Kidney (tissue), 14 donors: ENCODE data around the gene TTLL9. TPM values are rescaled to one million over a fixed set of nuclear protein-coding genes. Genes with fewer than 3 reads are reported as not detected.

ENCODE experiments used
- DNase-seq, 5 donors: peaks; one replicate each; pipeline ENCODE4 v3.0.0-alpha.2; 2013 to 2020
- FAIRE-seq: peaks from 2 replicates; lab custom pipeline; 2012; peaks lifted over from hg19 to GRCh38; lab: Jason Lieb, UNC
- H3K27ac ChIP-seq, 2 donors: one replicate each; pipeline ENCODE4 v1.7.0; 2013; ENCODE audit warnings: low read depth in 2 of 2, low read length in 2 of 2, inconsistent platforms in 1 of 2
- H3K27me3 ChIP-seq: one replicate; pipeline ENCODE4 v1.7.1; 2013; ENCODE audit warnings: low read length, inconsistent platforms; ENCODE audit not compliant: control insufficient read depth, insufficient read depth
- H3K36me3 ChIP-seq, 3 donors: one replicate each; pipeline versions ENCODE4 v1.7.0 to v1.7.1; 2013; ENCODE audit warnings: low read length in 3 of 3, control low read depth in 1 of 3, inconsistent platforms in 1 of 3; ENCODE audit not compliant: insufficient read depth in 3 of 3, control insufficient read depth in 2 of 3
- H3K4me1 ChIP-seq, 3 donors: one replicate each; pipeline versions ENCODE4 v1.7.0 to v1.7.1; 2013; ENCODE audit warnings: low read length in 3 of 3, inconsistent platforms in 1 of 3, low read depth in 1 of 3; ENCODE audit not compliant: control insufficient read depth in 2 of 3, insufficient read depth in 2 of 3
- H3K4me3 ChIP-seq, 3 donors: one replicate each; pipeline versions ENCODE4 v1.7.0 to v1.8.1; 2013; ENCODE audit warnings: low read length in 3 of 3, control low read depth in 1 of 3, inconsistent platforms in 1 of 3
- H3K9ac ChIP-seq, 3 donors: one replicate each; pipeline versions ENCODE4 v1.7.0 to v1.7.1; 2013; ENCODE audit warnings: low read length in 3 of 3, control low read depth in 1 of 3, inconsistent platforms in 1 of 3
- H3K9me3 ChIP-seq, 3 donors: one replicate each; pipeline versions ENCODE4 v1.7.0 to v1.7.1; 2013; ENCODE audit warnings: low read length in 3 of 3, control low read depth in 1 of 3, inconsistent platforms in 1 of 3; ENCODE audit not compliant: control insufficient read depth in 2 of 3, insufficient read depth in 1 of 3
- CTCF ChIP-seq: IDR thresholded peaks from 3 replicates; pipeline ENCODE4 v1.5.1; 2012; ENCODE audit warnings: mild to moderate bottlenecking, moderate library complexity, borderline replicate concordance; ENCODE audit not compliant: insufficient read depth; ENCODE audit errors: extremely low read depth
- intact Hi-C: fragments of 100-400 bp; cut with DNase I; formaldehyde crosslinking; loops from one replicate; pipeline ENCODE4 v1.11.1; 2022
- polyA plus RNA-seq: library from polyadenylated mRNA; stranded (reverse); fragments of 350-450 nt; fragmentation: Illumina TruSeq; extraction: RNeasy Lipid Tissue Mini Kit (QIAGEN cat#74804); gene quantifications from one replicate; pipeline ENCODE4 v1.2.3, GENCODE V29; 2014; ENCODE audit warnings: low read depth, low replicate concordance; ENCODE audit not compliant: insufficient read depth
- total RNA-seq: library from RNA; stranded (reverse); fragmentation: NEBNext Ultra II Directional; extraction: Animal tissue kit (Norgen Biotek cat#: 25700); gene quantifications from one replicate; pipeline ENCODE4 v1.2.1, GENCODE V29; 2021
- donor health status: control.
- donor health status: control.
- donor health status: control.
- donor health status: control.
- donor health status: control.
- donor health status: DM: yes; HTN: yes; CAD: no.
- donor health status: Normal renal cell carcinoma (clear cell type).

The TTLL9 gene
- total and polyA plus RNA-seq, 2 donors from 2014 or later, result 0.82 to 1.9 TPM

GRCh38 chr20:31843288-31843687 lies 27.1 kb upstream of the TTLL9 start:
- no peak for DNase-seq
- H3K4me3 ChIP-seq, result peak overlapping the region in 1 of 3 donors; percentile 55
- H3K9ac ChIP-seq, result peak overlapping the region in 1 of 3 donors; percentile 51
- H3K9me3 ChIP-seq, result no peaks in the 10 kb centered on the region
- no peaks in the 10 kb centered on the region for H3K36me3 ChIP-seq
- peaks cover 0 to 22% (median 6%) of the 10 kb centered on the region in 3 donors for H3K4me1 ChIP-seq
- intact Hi-C loops, result no loop called here
- FAIRE-seq, result no peak
- TF ChIP-seq CTCF, result no peak
- H3K27ac ChIP-seq, result peak overlapping the region; percentile 69 to 78
- no peaks in the 10 kb centered on the region for H3K27me3 ChIP-seq

DNA sequence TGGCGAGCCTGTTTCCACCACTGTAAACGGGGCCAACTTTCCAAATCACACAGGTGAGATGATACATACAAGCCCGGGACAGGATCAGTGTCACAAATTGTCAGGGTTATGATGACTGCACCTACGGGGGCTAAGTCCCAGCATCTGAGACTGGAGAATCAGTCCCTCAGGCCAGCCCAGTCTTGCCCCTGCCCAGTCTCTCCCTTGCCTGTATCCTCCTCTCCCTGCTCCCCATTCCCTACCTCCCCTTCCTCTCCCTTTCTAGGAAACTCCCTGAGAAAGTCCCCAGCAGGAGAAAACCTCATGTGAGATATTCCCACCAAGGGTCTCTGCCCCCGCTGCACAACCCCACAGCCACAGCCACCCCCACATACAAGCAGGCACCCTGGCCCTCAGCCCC lies 26.6 kb upstream of the TTLL9 start:
- Histone ChIP-seq H3K27ac (peak overlapping the region; percentile 60 to 69), H3K4me3 (peak overlapping the region in 1 of 3 donors; percentile 55), H3K9me3 (no peaks in the 10 kb centered on the region), H3K4me1 (peaks cover 0 to 21% (median 6%) of the 10 kb centered on the region in 3 donors), H3K9ac (peak overlapping the region in 1 of 3 donors; percentile 51), H3K27me3 (peaks cover under 1% of the 10 kb centered on the region), H3K36me3 (no peaks in the 10 kb centered on the region)
- FAIRE-seq (no peak), DNase-seq (no peak)
- no peak for TF ChIP-seq CTCF
- intact Hi-C loops, result no loop called here

GRCh38 chr20:31844737-31845299 lies 25.6 kb upstream of the TTLL9 start:
- H3K36me3 ChIP-seq, result no peaks in the 10 kb centered on the region
- H3K27ac ChIP-seq, result peak overlapping the region in 1 of 2 donors; percentile 22
- no peaks in the 10 kb centered on the region for H3K9me3 ChIP-seq
- no peak for DNase-seq
- no peak for FAIRE-seq
- no peak overlapping the region for H3K9ac ChIP-seq
- no peak for TF ChIP-seq CTCF
- H3K4me3 ChIP-seq, result peak overlapping the region in 1 of 3 donors; percentile 55
- H3K4me1 ChIP-seq, result peaks cover 0 to 19% (median 6%) of the 10 kb centered on the region in 3 donors
- intact Hi-C loops, result no loop called here
- H3K27me3 ChIP-seq, result peaks cover 3% of the 10 kb centered on the region
